GM18873 (cell line): ENCODE results near the gene C10orf120.

ENCODE experiments used
- ATAC-seq: cut with Tn5 transposase; IDR thresholded peaks from one replicate; pipeline ENCODE4 v1.9.1; 2021; ENCODE audit warnings: mild to moderate bottlenecking, moderate library complexity, moderate number of reproducible peaks; ENCODE audit not compliant: unreplicated experiment, low FRiP score

Gene C10orf120

GRCh38 chr10:122703483-122704448 is 4.1 kb upstream of the C10orf120 start:
- no peak for ATAC-seq

GRCh38 chr10:122702275-122702674 is 2.6 kb upstream of the C10orf120 start:
- ATAC-seq: no peak

- ATAC-seq: no peak
These were observed 2.0 kb upstream of the C10orf120 start for GRCh38 chr10:122701652-122702051.

GRCh38 chr10:122696687-122697086 is 3.0 kb downstream of the C10orf120 start:
- no peak for ATAC-seq

DNA sequence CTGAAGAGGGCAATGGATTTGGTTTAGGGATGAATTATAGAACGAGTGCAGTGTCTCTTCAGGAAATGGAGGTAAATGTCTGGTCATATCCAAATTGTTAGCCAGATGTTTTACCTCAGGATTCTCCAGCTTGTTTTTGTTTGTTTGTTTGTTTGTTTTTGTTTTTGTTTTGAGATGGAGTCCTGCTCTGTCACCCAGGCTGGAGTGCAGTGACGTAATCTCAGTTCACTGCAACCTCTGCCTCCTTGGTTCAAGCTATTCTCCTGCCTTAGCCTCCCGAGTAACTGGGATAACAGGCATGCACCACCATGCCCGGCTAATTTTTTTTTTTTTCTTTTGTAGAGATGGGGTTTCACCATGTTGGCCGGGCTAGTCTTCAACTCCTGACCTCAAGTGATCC is 6.9 kb downstream of the C10orf120 start:
- no peak for ATAC-seq

- no peak for ATAC-seq
These were observed 10.4 kb downstream of the C10orf120 start for GRCh38 chr10:122689146-122689820.

GRCh38 chr10:122688293-122688989 is 11.2 kb downstream of the C10orf120 start:
- ATAC-seq: no peak

- no peak for ATAC-seq
These were observed 17.1 kb downstream of the C10orf120 start for GRCh38 chr10:122682522-122682921.

DNA sequence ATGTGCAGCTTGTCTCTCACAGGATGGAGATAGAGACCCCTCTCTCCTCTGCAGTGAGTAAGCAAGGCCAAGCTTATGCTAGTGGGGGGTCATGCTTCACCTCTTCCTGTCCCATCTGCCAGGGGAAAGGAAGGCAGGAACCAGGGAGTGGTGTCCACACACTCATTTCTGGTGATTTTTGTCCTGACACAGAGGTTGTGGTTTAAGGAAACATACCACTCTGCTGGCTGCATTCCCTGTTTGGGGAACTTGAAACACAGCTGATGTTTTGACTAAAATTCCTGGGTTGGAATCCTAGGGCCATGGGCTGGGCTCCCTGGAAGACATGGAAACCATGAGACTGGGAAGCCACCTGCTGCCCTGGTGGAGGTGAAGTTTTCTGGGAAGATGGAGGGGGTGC is 21.4 kb downstream of the C10orf120 start:
- no peak for ATAC-seq

DNA sequence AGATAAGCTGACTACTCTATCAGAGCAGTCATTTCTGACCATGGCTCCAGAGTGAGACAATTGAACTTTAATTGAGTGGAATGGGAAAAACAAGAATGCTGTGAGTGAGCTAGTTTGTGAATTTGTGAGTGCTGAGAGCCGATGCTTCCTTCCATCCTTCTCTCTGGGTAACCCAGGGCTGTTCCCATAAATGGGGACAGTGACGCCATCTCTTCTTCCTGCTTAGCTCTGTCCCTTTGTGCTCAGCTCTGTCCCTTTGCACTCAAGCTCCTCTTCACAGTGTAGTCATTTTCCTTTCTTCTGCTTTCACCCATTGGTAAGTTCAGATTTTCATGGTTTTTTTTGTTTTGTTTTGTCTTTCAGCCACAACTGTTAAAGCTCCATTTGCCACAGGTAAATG is 24.4 kb downstream of the C10orf120 start:
- no peak for ATAC-seq

- ATAC-seq: no peak
These were observed 24.9 kb downstream of the C10orf120 start for GRCh38 chr10:122674781-122675180.

DNA sequence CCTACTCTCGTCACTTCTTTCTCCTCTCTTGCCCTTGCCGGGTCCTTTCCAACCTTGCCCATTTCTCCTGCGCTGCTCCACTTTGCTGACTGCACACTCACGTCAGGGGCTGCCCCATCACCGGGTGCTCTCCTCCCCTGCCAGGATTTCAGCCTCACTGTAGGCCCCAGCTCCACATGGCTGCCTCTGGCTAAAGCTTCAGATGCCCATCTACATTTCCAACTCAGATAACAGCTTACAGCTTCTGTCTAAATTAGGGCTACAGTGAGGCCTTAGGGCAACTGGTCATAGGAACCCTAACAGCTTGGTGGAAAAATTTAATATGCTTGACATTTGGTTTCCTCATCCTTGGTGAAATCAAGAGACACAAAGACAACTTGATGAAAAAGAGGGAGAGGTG is 25.9 kb downstream of the C10orf120 start:
- no peak for ATAC-seq

DNA sequence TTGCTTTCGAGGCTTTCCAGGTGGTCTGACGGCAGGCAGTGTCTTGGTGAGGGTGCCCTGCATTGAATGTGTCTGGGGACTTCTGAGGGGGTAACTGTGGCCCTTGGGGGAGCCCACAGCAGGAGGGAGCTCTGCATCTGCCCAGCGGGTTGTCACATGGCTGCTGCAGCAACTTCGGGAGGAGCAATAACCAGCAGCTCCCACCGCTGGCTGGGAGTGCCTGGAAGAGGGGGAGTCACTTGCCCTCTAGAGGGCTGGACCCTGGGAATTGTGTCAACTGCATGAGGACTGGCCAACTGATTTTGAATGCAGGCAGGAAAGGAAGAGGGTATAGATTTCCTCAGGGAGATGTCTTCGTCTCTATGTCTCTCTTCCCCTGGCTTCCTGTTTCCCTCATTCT is 26.4 kb downstream of the C10orf120 start:
- ATAC-seq: no peak

DNA sequence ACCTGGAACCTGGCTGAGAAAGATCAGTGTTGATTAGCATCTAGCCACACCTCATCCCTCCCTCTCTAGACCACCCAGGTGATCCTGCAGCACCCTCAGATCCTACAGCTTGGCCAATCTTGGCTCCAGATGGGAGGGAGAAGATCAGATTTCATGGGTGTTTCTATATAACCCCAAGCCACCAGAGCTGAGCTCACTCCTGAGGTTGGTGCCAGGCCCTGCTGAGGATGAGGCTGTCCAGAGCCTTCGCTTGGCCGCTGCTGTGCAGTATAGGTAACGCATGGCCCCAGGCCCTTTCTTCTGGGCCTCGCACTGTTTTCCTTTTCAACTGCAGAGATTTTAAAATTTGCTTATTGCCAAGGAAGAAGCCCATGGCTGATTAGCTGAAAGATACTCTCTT is 27.0 kb downstream of the C10orf120 start:
- no peak for ATAC-seq

DNA sequence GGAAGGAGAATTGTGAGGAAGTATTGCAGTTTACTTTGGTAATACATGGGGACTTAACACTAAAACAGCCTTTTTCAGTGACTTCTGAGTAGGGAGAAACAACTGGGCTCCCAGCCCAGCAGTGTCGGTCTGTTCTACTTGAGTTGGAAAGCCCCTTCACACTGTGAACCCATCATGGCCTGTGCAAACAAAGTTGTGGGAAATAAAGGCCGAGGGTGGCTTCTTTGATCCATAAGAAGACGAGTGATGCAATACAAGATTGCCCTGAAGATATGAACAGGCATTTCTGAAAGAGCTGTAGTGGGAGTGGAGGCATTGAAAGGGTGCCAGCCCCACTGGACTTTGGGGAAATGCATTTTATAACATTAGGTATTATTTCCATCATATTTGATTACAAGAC is 28.3 kb downstream of the C10orf120 start:
- no peak for ATAC-seq

DNA sequence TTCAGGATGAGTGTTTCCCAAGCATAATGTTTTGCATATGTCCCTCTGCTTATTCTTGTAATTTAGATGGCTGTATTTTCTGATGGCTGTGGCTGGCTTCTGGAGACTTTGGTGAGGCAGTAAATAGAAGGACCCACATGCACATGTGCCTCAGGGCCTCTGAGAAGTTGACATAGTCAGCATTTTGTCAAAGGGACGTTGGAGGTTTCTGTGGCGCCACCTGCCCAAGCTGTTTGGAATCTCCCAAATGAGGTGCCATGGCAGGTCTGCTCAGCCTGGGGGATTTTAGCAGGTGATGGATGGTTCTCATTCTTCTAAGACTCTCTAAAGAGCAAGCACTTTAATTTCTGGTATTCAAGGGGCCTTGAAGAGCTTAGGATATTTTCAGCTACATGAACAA is 29.8 kb downstream of the C10orf120 start:
- no peak for ATAC-seq

GRCh38 chr10:122669045-122669444 is 30.6 kb downstream of the C10orf120 start:
- ATAC-seq: no peak

- ATAC-seq: no peak
These were observed 33.7 kb downstream of the C10orf120 start for GRCh38 chr10:122665946-122666345.

- ATAC-seq: no peak
These were observed 34.3 kb downstream of the C10orf120 start for GRCh38 chr10:122665329-122665860.

DNA sequence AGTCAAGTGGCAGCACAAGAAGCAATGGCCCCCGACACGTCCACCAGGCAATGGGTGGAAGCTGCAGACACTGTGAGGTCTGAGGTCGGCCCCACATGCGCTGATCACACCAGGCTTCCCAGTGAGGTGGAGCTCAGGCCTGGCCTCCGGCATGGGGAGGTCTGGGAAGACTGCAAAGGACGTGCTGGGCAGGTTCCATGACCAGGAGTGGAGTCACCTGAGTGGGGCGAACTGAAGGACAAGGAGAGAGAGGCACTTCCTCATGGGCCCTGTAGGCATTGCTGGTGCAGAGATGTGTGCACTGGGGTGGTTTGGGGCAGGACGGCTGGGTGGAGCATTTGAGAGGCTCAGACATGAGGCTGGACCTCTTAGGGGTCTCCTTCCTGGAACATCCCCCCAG is 35.1 kb downstream of the C10orf120 start:
- ATAC-seq: no peak
